UCSD-AML1 (cell line): ENCODE measurements around the gene SNX7.

Source experiments
- DNase-seq: peaks from one replicate; lab custom pipeline; 2025; ENCODE audit not compliant: unreplicated experiment; lab: John Stamatoyannopoulos, UW

Gene SNX7

GRCh38 chr1:98766255-98766654, 104.7 kb downstream of the SNX7 start:
- DNase-seq, result no peak

DNA sequence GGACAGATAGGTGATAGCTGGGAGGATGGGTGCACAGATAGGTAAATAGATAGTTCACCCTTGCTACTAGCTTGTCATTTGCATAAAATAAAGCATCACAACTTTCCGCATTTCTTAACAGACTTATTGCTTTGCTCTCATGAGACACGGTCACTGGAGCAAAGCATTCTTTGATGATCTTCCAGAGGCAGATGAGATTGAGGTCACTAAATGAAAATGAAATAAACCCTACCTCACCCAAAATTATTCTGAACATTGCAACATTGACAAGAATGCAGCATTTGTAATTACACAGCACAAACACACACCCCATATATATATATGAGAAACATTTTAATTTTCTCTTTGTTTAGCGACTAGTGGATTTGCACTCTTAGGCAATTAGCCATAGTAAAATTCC, 107.6 kb downstream of the SNX7 start:
- DNase-seq, result no peak

GRCh38 chr1:98781906-98782305, 120.4 kb downstream of the SNX7 start:
- DNase-seq, result no peak

- DNase-seq, result no peak
Measured at GRCh38 chr1:98783821-98784220, 122.3 kb downstream of the SNX7 start.

- no peak for DNase-seq
Measured at GRCh38 chr1:98791498-98791897, 130.0 kb downstream of the SNX7 start.

DNA sequence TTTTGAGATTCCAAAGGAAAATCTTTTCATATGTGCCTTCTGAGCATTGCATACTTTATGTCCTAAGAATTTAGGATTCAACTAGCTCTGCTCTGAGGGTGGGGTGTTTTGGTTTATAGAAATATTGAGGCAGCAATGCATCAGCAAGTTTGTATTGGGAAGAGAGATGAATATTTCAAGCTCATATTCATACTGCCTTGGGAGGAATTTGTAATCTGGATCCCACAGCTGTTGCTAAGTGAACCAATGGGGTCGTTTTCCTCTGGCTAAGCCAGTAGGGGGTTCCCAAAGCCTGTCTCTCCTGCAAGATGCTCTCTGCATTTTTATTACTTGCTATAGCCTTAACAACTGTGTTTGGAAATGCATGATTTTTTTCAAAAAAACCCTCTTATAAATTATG, 130.6 kb downstream of the SNX7 start:
- DNase-seq, result no peak

DNA sequence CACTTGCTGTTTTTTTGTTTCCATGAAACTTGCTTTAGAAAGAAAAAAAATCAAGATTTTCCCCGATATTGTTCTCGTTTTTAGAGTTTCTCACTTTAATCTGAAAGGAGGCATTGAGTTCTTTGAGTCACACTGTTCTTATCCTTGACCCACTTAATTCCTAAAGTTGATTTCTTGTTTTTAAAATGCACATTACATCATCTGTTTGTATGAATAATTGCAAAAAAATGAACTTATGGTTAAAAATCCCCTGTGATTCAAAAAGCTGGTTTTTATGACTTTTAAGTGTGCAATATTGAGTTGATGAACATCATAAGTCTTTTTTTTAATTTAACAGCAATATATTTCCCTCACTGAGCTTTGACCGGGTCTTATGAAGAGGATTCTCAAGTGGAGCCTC, 131.6 kb downstream of the SNX7 start:
- DNase-seq, result no peak

- peak; percentile 7 for DNase-seq
Measured at GRCh38 chr1:98794196-98794886, 132.8 kb downstream of the SNX7 start.

DNA sequence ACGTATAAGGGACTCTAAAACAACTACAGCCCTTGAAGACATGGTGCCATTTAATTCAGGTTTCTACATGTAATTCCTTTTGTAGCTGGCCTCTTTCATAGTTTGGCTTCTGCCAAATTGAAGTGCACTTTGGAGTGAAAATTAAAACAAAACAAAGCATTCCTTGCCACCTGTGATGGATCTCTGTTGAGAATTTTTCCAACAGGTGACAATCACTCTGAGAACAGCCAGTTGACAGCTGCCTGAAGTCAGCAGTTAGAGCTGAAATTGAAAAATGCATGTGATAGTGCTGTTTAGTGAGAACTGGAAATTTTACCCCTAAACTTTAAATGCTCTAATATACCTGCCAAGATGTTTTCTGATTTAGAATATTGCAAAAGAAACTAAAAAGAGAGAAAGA, 134.5 kb downstream of the SNX7 start:
- DNase-seq, result no peak

- DNase-seq, result no peak
Measured at GRCh38 chr1:98797506-98797905, 136.0 kb downstream of the SNX7 start.
